ENCODE data around the gene ATXN1.

Gene ATXN1

DNA sequence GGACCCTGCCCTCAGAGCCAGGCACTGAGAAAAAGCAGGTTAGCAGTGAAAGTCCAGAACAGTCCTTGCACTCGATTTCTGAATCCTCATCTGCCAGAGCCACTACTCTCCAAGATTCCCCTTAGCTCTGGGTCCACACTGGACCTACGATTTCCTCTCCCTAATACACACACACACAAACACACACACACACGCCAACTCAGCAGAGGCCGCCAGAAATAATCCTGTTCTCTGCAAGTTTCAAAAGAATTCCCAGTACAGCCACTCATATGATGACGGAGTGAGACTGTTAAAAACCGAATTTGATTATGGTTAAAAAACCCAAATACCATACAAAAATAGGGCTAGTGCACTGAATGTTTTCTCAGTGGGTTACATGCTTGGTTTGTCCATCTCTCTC, 432.0 kb downstream of the ATXN1 start:
- TF ChIP-seq EZH2phosphoT487 (IDR thresholded peaks at IDR 0.05; ENCODE audit: borderline replicate concordance, low read length), result no peak
- TF ChIP-seq, protein P1, sequence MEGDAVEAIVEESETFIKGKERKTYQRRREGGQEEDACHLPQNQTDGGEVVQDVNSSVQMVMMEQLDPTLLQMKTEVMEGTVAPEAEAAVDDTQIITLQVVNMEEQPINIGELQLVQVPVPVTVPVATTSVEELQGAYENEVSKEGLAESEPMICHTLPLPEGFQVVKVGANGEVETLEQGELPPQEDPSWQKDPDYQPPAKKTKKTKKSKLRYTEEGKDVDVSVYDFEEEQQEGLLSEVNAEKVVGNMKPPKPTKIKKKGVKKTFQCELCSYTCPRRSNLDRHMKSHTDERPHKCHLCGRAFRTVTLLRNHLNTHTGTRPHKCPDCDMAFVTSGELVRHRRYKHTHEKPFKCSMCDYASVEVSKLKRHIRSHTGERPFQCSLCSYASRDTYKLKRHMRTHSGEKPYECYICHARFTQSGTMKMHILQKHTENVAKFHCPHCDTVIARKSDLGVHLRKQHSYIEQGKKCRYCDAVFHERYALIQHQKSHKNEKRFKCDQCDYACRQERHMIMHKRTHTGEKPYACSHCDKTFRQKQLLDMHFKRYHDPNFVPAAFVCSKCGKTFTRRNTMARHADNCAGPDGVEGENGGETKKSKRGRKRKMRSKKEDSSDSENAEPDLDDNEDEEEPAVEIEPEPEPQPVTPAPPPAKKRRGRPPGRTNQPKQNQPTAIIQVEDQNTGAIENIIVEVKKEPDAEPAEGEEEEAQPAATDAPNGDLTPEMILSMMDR (IDR thresholded peaks at IDR 0.05; ENCODE audit: low read depth, low read length, poor library complexity, severe bottlenecking), result no peak
- no peak overlapping the region for H3K4me3 ChIP-seq (ENCODE audit: low read length)
- no peaks in the 10 kb centered on the region for H3K36me3 ChIP-seq (ENCODE audit: control insufficient read depth, low read length)
- H3K9me2 ChIP-seq (replicated peaks; ENCODE audit: control insufficient read depth, low read length), result no peaks in the 10 kb centered on the region
- peaks cover 23% of the 10 kb centered on the region for H3K4me1 ChIP-seq (ENCODE audit: control insufficient read depth, low read length)
- peaks cover 3% of the 10 kb centered on the region; the same call in 1 of the 2 replicates for H3F3A ChIP-seq (ENCODE audit: control insufficient read depth, insufficient read depth)
- no peak overlapping the region for H3K4me2 ChIP-seq (ENCODE audit: low read length)
- no peak overlapping the region for H3K27ac ChIP-seq (ENCODE audit: low read depth, low read length)
- H3K9me3 ChIP-seq (ENCODE audit: control insufficient read depth, insufficient read depth, low read length), result no peaks in the 10 kb centered on the region
- no peaks in the 10 kb centered on the region for H3K27me3 ChIP-seq (ENCODE audit: control insufficient read depth, low read length)
- no peaks in the 10 kb centered on the region for H4K20me1 ChIP-seq (ENCODE audit: control insufficient read depth, insufficient read depth, low read depth, low read length)
- H3K79me2 ChIP-seq (ENCODE audit: control insufficient read depth, low read length), result no peaks in the 10 kb centered on the region

DNA sequence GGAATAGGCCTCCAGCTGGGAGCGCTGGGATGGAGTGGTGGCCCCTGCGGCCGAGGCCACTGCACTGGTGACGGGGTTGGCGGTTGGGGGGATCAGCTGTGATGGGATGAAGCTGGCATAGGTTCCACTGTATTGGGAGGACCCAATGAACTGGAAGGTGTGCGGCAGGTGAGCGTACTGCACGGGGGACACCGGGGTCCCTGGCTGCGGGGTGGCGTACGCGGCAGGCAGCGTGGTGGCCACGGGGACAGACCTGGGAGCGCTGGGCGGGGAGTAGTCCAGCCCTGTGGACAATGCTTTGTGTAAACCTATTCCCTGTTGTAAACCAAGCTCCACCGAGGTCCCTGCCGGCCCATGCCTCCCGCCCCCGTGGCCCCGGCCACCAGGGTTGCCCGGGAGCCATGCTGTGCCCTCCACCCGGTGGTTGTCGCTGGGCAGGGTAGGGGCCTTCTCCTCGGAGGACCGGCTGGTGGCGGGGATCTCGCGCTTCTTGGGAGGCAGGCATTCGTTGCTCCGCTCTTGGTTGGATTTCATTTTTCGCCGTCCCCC, 433.4 kb downstream of the ATXN1 start:
- H3K4me1 ChIP-seq (ENCODE audit: control insufficient read depth, low read length), result peaks cover 26% of the 10 kb centered on the region
- no peak for TF ChIP-seq EZH2phosphoT487 (IDR thresholded peaks at IDR 0.05; ENCODE audit: borderline replicate concordance, low read length)
- TF ChIP-seq, protein P1 (IDR thresholded peaks at IDR 0.05; ENCODE audit: low read depth, low read length, poor library complexity, severe bottlenecking), result no peak
- H3K36me3 ChIP-seq (ENCODE audit: control insufficient read depth, low read length), result no peaks in the 10 kb centered on the region
- H3K27me3 ChIP-seq (ENCODE audit: control insufficient read depth, low read length), result no peaks in the 10 kb centered on the region
- H3K79me2 ChIP-seq (ENCODE audit: control insufficient read depth, low read length), result no peaks in the 10 kb centered on the region
- no peak overlapping the region for H3K4me3 ChIP-seq (ENCODE audit: low read length)
- H4K20me1 ChIP-seq (ENCODE audit: control insufficient read depth, insufficient read depth, low read depth, low read length), result no peaks in the 10 kb centered on the region
- peaks cover 3% of the 10 kb centered on the region; the same call in 1 of the 2 replicates for H3F3A ChIP-seq (ENCODE audit: control insufficient read depth, insufficient read depth)
- no peaks in the 10 kb centered on the region for H3K9me3 ChIP-seq (ENCODE audit: control insufficient read depth, insufficient read depth, low read length)
- no peak overlapping the region for H3K4me2 ChIP-seq (ENCODE audit: low read length)
- no peak overlapping the region for H3K27ac ChIP-seq (ENCODE audit: low read depth, low read length)
- no peaks in the 10 kb centered on the region for H3K9me2 ChIP-seq (replicated peaks; ENCODE audit: control insufficient read depth, low read length)

DNA sequence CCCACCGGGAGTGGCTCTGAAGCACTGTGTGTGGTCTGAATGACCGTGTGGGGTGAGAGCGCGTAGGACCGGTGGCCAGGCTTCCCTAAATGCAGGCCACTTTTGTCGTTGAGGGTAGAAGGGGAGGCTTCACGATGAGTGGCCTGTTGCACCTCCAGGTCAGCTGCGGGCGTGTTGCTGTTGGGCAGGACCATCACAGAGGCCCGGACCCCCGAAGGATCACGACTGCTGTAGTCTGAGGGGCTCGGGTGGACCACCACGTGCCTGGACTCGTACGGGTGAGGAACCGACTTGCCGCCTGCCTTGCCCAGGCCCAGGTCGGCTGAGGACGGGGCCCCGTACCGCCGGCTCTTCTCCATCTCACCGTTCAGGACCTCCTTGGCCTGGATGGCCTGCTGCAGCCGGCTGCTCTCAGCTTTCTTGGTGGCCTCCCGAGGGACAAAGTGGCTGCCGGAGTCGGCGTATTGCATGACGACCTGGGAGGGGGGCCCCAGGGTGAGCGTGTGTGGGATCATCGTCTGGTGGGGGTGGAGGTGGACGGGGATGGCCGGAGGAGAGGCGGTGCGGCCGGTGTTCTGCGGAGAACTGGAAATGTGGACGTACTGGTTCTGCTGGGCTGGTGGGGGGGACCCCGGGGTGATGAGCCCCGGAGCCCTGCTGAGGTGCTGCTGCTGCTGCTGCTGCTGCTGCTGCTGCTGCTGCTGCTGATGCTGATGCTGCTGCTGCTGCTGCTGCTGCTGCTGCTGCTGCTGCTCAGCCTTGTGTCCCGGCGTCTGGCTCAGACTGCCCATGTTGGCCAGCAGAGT, 434.1 kb downstream of the ATXN1 start:
- no peaks in the 10 kb centered on the region for H3K27me3 ChIP-seq (ENCODE audit: control insufficient read depth, low read length)
- no peak overlapping the region for H3K4me2 ChIP-seq (ENCODE audit: low read length)
- no peak for TF ChIP-seq EZH2phosphoT487 (IDR thresholded peaks at IDR 0.05; ENCODE audit: borderline replicate concordance, low read length)
- TF ChIP-seq, protein P1 (IDR thresholded peaks at IDR 0.05; ENCODE audit: low read depth, low read length, poor library complexity, severe bottlenecking), result no peak
- H3K27ac ChIP-seq (ENCODE audit: low read depth, low read length), result no peak overlapping the region
- H3K4me1 ChIP-seq (ENCODE audit: control insufficient read depth, low read length), result peaks cover 26% of the 10 kb centered on the region
- no peaks in the 10 kb centered on the region for H3K79me2 ChIP-seq (ENCODE audit: control insufficient read depth, low read length)
- no peaks in the 10 kb centered on the region for H3K36me3 ChIP-seq (ENCODE audit: control insufficient read depth, low read length)
- H3K9me2 ChIP-seq (replicated peaks; ENCODE audit: control insufficient read depth, low read length), result no peaks in the 10 kb centered on the region
- H4K20me1 ChIP-seq (ENCODE audit: control insufficient read depth, insufficient read depth, low read depth, low read length), result no peaks in the 10 kb centered on the region
- no peak overlapping the region for H3K4me3 ChIP-seq (ENCODE audit: low read length)
- H3K9me3 ChIP-seq (ENCODE audit: control insufficient read depth, insufficient read depth, low read length), result no peaks in the 10 kb centered on the region
- H3F3A ChIP-seq (ENCODE audit: control insufficient read depth, insufficient read depth), result no peaks in the 10 kb centered on the region
